ENCODE data around the gene PATJ.

DNA sequence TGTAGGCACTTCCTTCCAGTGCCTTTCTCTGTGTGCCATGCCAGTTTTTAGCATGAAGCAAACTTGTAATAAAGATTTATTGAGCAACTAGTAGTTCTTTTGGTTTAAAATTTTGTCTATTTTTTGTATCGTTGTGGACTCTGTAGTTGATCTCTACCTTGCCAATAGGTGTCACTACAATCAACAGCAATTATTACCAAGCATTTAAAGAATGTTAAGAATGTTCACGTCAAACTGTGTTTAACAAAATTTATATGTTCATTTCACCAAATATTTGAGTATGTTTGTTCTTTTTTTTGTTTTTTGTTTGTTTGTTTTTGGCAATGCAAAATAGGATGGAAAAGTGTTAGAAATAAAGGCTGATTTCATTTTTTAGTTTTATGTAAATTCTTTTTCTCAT, 208.1 kb downstream of the PATJ start:
- TF ChIP-seq, protein P1, sequence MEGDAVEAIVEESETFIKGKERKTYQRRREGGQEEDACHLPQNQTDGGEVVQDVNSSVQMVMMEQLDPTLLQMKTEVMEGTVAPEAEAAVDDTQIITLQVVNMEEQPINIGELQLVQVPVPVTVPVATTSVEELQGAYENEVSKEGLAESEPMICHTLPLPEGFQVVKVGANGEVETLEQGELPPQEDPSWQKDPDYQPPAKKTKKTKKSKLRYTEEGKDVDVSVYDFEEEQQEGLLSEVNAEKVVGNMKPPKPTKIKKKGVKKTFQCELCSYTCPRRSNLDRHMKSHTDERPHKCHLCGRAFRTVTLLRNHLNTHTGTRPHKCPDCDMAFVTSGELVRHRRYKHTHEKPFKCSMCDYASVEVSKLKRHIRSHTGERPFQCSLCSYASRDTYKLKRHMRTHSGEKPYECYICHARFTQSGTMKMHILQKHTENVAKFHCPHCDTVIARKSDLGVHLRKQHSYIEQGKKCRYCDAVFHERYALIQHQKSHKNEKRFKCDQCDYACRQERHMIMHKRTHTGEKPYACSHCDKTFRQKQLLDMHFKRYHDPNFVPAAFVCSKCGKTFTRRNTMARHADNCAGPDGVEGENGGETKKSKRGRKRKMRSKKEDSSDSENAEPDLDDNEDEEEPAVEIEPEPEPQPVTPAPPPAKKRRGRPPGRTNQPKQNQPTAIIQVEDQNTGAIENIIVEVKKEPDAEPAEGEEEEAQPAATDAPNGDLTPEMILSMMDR (IDR thresholded peaks at IDR 0.05): peak; percentile 31 to 47 (median 39)
- TF ChIP-seq POLR2A (IDR thresholded peaks at IDR 0.05): no peak
